ENCODE data around the gene EML6. TPM values are rescaled to one million over a fixed set of nuclear protein-coding genes. Genes with fewer than 3 reads are reported as not detected.

EML6 gene
- polyA plus RNA-seq, 4 donors, result 0.54 to 6.3 (median 1.1) TPM

GRCh38 chr2:54710216-54710615, 13.2 kb upstream of the EML6 start:
- no peak overlapping the region for H3K27ac ChIP-seq (ENCODE audit: low read depth in 1 of 3, low read length in 2 of 3)
- DNase-seq, result no peak
- 88 to 92% (median 90%) methylated on average over 10 of the region's 10 CpGs for WGBS, 3 donors
- no peaks in the 10 kb centered on the region for H3K4me1 ChIP-seq (ENCODE audit: control insufficient read depth in 3 of 3, insufficient read depth in 2 of 3, low read depth in 1 of 3, low read length in 2 of 3)
- H3K9me3 ChIP-seq (ENCODE audit: control insufficient read depth in 2 of 2, insufficient read depth in 1 of 2, low read depth in 1 of 2, low read length in 1 of 2), result no peaks in the 10 kb centered on the region
- H3K27me3 ChIP-seq (ENCODE audit: control insufficient read depth in 3 of 3, insufficient read depth in 3 of 3, low read length in 3 of 3), result no peaks in the 10 kb centered on the region
- no peak for FAIRE-seq
- no peak overlapping the region for H3K4me3 ChIP-seq (ENCODE audit: low read depth in 1 of 3, low read length in 3 of 3)
- H3K36me3 ChIP-seq (ENCODE audit: control insufficient read depth in 3 of 3, insufficient read depth in 2 of 3, low read depth in 1 of 3, low read length in 3 of 3), result no peaks in the 10 kb centered on the region

DNA sequence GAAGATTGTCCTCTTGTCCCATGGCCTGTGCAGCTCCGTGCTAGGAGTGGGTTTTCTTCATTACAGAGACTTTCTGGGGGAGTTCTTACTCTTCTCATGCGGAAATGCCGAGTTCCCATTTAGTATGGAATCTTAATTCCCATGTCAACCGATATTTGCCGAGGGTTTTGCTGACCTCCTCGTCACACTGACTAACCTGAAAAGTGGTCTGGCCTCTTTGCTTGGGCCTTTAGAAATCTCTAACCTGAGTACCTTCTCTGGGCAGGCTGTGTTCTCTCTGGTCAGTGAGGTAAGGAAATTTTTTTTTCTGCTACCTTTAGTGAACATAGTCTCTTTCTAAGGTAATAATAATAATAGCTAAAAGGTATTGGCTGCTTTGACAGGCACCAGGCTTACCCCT, 10.9 kb upstream of the EML6 start:
- Histone ChIP-seq H3K9me3 (ENCODE audit: control insufficient read depth in 2 of 2, insufficient read depth in 1 of 2, low read depth in 1 of 2, low read length in 1 of 2) (no peaks in the 10 kb centered on the region), H3K27me3 (ENCODE audit: control insufficient read depth in 3 of 3, insufficient read depth in 3 of 3, low read length in 3 of 3) (no peaks in the 10 kb centered on the region), H3K4me3 (ENCODE audit: low read depth in 1 of 3, low read length in 3 of 3) (no peak overlapping the region), H3K4me1 (ENCODE audit: control insufficient read depth in 3 of 3, insufficient read depth in 2 of 3, low read depth in 1 of 3, low read length in 2 of 3) (no peaks in the 10 kb centered on the region), H3K27ac (ENCODE audit: low read depth in 1 of 3, low read length in 2 of 3) (no peak overlapping the region), H3K36me3 (ENCODE audit: control insufficient read depth in 3 of 3, insufficient read depth in 2 of 3, low read depth in 1 of 3, low read length in 3 of 3) (no peaks in the 10 kb centered on the region)
- no peak for DNase-seq
- 94 to 98% (median 95%) methylated on average over 6 of the region's 6 CpGs for WGBS, 3 donors
- FAIRE-seq, result no peak

DNA sequence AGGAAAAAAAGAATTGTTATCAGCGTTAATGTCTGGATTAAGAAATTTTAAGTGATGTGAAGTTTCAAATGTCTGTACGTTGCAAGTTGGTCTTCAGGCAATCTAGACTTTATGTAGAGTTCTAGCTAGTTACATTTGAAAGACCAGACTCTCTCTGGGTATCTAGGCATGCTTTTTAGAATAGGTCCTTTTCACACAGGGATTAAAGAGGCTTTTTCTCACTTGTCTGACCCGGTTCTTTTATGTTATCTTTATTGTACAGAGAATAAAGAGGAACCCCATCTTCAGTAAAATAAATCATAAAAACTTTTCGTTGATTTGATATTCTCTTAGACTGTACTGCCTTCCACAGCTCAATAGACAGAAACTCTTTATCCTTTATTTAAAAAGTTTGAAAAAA, 8.5 kb upstream of the EML6 start:
- no peaks in the 10 kb centered on the region for H3K4me1 ChIP-seq (ENCODE audit: control insufficient read depth in 3 of 3, insufficient read depth in 2 of 3, low read depth in 1 of 3, low read length in 2 of 3)
- H3K36me3 ChIP-seq (ENCODE audit: control insufficient read depth in 3 of 3, insufficient read depth in 2 of 3, low read depth in 1 of 3, low read length in 3 of 3), result no peaks in the 10 kb centered on the region
- H3K4me3 ChIP-seq (ENCODE audit: low read depth in 1 of 3, low read length in 3 of 3), result no peak overlapping the region
- 51 to 72% (median 59%) methylated on average over 4 of the region's 4 CpGs for WGBS, 3 donors
- no peak for FAIRE-seq
- H3K9me3 ChIP-seq (ENCODE audit: control insufficient read depth in 2 of 2, insufficient read depth in 1 of 2, low read depth in 1 of 2, low read length in 1 of 2), result no peaks in the 10 kb centered on the region
- no peak overlapping the region for H3K27ac ChIP-seq (ENCODE audit: low read depth in 1 of 3, low read length in 2 of 3)
- DNase-seq, result no peak
- no peaks in the 10 kb centered on the region for H3K27me3 ChIP-seq (ENCODE audit: control insufficient read depth in 3 of 3, insufficient read depth in 3 of 3, low read length in 3 of 3)

DNA sequence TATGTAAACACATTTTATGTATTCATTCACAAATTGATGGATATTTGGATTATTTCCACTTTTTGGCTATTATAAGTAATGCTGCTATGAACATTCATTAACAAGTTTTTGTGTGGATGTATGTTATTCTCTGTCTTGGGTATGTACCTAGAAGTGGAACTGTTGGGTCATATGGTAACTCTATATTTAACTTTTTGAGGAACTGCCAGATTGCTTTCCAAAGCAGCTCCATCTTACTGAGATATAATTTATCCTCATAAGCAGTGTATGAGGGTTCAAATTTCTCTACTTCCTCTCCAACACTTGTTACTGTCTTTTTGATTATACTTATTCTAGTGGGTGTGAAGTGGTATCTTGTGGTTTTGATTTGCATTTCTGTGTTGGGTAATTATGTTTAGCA, 7.1 kb upstream of the EML6 start:
- no peaks in the 10 kb centered on the region for H3K27me3 ChIP-seq (ENCODE audit: control insufficient read depth in 3 of 3, insufficient read depth in 3 of 3, low read length in 3 of 3)

DNA sequence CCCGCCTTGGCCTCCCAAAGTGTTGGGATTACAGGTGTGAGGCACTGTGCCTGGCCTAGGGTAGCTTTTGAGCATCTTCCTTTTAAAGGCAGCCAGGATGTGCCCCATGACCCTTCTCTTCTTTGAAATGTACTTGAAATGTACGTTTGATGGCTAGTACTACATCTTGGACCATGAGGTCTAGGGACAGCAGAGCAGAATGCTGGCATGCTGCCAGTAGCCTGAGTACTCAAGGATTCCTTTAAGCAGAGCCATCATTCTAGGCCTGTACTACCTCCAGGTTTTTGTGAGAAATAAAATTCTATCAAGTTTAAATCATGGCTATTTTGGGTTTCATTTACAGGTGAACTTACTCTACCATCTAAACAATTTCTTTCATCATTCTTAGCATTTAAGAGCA, 2.9 kb upstream of the EML6 start:
- Histone ChIP-seq H3K27me3 (ENCODE audit: control insufficient read depth in 3 of 3, insufficient read depth in 3 of 3, low read length in 3 of 3) (peaks cover 0 to 15% (median 3%) of the 10 kb centered on the region in 3 donors), H3K9me3 (ENCODE audit: control insufficient read depth in 2 of 2, insufficient read depth in 1 of 2, low read depth in 1 of 2, low read length in 1 of 2) (no peaks in the 10 kb centered on the region), H3K4me1 (ENCODE audit: control insufficient read depth in 3 of 3, insufficient read depth in 2 of 3, low read depth in 1 of 3, low read length in 2 of 3) (peaks cover 0 to 14% (median 0%) of the 10 kb centered on the region in 3 donors), H3K4me3 (ENCODE audit: low read depth in 1 of 3, low read length in 3 of 3) (no peak overlapping the region), H3K27ac (ENCODE audit: low read depth in 1 of 3, low read length in 2 of 3) (no peak overlapping the region), H3K36me3 (ENCODE audit: control insufficient read depth in 3 of 3, insufficient read depth in 2 of 3, low read depth in 1 of 3, low read length in 3 of 3) (no peaks in the 10 kb centered on the region)
- no peak for FAIRE-seq
- no peak for DNase-seq
- 61 to 79% (median 62%) methylated on average over 2 of the region's 2 CpGs for WGBS, 3 donors

More for the DNA sequence above, 7.1 kb upstream of the EML6 start:
- no peak overlapping the region for H3K27ac ChIP-seq (ENCODE audit: low read depth in 1 of 3, low read length in 2 of 3)
- DNase-seq (no peak), FAIRE-seq (no peak)
- H3K4me1 ChIP-seq (ENCODE audit: control insufficient read depth in 3 of 3, insufficient read depth in 2 of 3, low read depth in 1 of 3, low read length in 2 of 3), result no peaks in the 10 kb centered on the region
- no peak overlapping the region for H3K4me3 ChIP-seq (ENCODE audit: low read depth in 1 of 3, low read length in 3 of 3)
- H3K9me3 ChIP-seq (ENCODE audit: control insufficient read depth in 2 of 2, insufficient read depth in 1 of 2, low read depth in 1 of 2, low read length in 1 of 2), result no peaks in the 10 kb centered on the region
- no peaks in the 10 kb centered on the region for H3K36me3 ChIP-seq (ENCODE audit: control insufficient read depth in 3 of 3, insufficient read depth in 2 of 3, low read depth in 1 of 3, low read length in 3 of 3)

- peaks cover 0 to 14% (median 0%) of the 10 kb centered on the region in 3 donors for H3K4me1 ChIP-seq (ENCODE audit: control insufficient read depth in 3 of 3, insufficient read depth in 2 of 3, low read depth in 1 of 3, low read length in 2 of 3)
- peak overlapping the region; percentile 59 to 75 (median 69) for H3K4me3 ChIP-seq (ENCODE audit: low read depth in 1 of 3, low read length in 3 of 3)
- DNase-seq (no peak), FAIRE-seq (no peak)
- H3K27ac ChIP-seq (ENCODE audit: low read depth in 1 of 3, low read length in 2 of 3), result peak overlapping the region; percentile 15 to 88 (median 73)
- 8 to 15% (median 11%) methylated on average over 10 of the region's 10 CpGs for whole genome bisulfite sequencing, 3 donors
- H3K27me3 ChIP-seq (ENCODE audit: control insufficient read depth in 3 of 3, insufficient read depth in 3 of 3, low read length in 3 of 3), result peaks cover 0 to 25% (median 3%) of the 10 kb centered on the region in 3 donors
- no peaks in the 10 kb centered on the region for H3K9me3 ChIP-seq (ENCODE audit: control insufficient read depth in 2 of 2, insufficient read depth in 1 of 2, low read depth in 1 of 2, low read length in 1 of 2)
- no peaks in the 10 kb centered on the region for H3K36me3 ChIP-seq (ENCODE audit: control insufficient read depth in 3 of 3, insufficient read depth in 2 of 3, low read depth in 1 of 3, low read length in 3 of 3)
Measured at GRCh38 chr2:54722641-54723040, 821 bp upstream of the EML6 start.

DNA sequence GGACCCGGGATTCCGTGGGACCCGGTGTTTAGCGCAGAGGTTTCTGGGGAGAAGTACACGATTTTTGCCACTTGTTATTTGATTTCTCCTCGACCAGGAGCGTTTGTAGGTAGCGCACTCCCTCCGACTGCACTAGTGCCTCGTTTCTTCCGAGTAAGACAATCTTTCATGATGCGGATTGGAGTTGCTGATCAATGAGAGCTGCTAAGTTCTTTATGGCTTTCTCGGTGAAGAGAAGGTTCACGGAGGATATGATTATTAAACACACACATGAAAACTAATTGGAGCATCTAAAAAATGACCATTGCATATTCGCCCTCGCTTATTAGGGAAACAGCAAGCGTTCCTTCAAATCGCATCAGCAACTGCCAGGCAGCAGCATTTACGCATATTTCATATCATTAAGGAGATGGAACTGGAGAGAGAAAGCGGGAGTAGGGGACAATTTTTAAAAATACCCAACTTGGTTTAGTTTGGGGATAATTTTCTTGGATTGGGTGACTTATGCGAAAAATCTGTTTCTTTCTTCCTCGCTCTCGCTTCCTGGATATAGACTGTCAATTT, 616 bp downstream of the EML6 start:
- Histone ChIP-seq H3K9me3 (ENCODE audit: control insufficient read depth in 2 of 2, insufficient read depth in 1 of 2, low read depth in 1 of 2, low read length in 1 of 2) (no peaks in the 10 kb centered on the region), H3K4me3 (ENCODE audit: low read depth in 1 of 3, low read length in 3 of 3) (peak overlapping the region; percentile 59 to 75 (median 69)), H3K4me1 (ENCODE audit: control insufficient read depth in 3 of 3, insufficient read depth in 2 of 3, low read depth in 1 of 3, low read length in 2 of 3) (peaks cover 0 to 14% (median 0%) of the 10 kb centered on the region in 3 donors), H3K27me3 (ENCODE audit: control insufficient read depth in 3 of 3, insufficient read depth in 3 of 3, low read length in 3 of 3) (peaks cover 0 to 25% (median 3%) of the 10 kb centered on the region in 3 donors), H3K36me3 (ENCODE audit: control insufficient read depth in 3 of 3, insufficient read depth in 2 of 3, low read depth in 1 of 3, low read length in 3 of 3) (no peaks in the 10 kb centered on the region), H3K27ac (ENCODE audit: low read depth in 1 of 3, low read length in 2 of 3) (no peak overlapping the region)
- WGBS, 3 donors, result 0 to 1% (median 0%) methylated on average over 23 of the region's 23 CpGs
- FAIRE-seq, result no peak
- DNase-seq, result peak in 1 of 2 donors; percentile 21

DNA sequence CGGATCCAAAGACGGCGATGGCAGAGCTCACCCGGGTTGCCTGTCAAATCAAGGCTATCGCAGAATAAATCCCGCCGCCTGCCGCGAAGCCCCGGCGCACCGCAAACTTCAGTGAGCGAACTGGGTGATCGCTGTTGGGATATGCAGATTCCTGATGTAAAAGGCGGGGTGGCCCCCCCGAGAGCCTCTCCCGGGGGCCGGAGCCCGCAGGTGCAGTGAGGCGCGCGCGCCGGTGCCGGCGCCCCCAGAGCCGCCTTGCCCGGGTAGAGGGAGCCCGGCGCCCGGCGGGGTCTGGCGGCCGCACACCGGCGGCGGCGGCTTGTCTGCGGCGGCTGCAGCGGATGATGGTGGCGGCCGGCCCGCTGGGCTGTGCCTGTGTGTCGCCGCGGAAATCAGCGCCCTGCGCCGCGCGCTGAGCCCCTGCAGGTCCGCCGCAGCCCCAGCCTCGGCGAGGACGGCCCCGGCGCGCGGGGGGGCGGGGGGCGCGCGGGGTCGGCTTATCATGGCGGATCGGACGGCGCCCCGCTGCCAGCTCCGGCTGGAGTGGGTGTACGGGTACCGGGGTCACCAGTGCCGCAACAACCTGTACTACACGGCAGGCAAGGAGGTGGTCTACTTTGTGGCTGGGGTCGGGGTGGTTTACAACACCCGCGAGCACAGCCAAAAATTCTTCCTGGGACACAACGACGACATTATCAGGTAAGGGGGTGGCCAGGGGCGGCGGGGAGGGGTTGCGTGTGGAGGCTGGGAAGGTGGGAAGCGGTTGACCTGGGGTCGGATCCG, 1.3 kb downstream of the EML6 start:
- H3K27ac ChIP-seq (ENCODE audit: low read depth in 1 of 3, low read length in 2 of 3), result no peak overlapping the region
- H3K4me1 ChIP-seq (ENCODE audit: control insufficient read depth in 3 of 3, insufficient read depth in 2 of 3, low read depth in 1 of 3, low read length in 2 of 3), result peaks cover 0 to 14% (median 0%) of the 10 kb centered on the region in 3 donors
- H3K36me3 ChIP-seq (ENCODE audit: control insufficient read depth in 3 of 3, insufficient read depth in 2 of 3, low read depth in 1 of 3, low read length in 3 of 3), result no peaks in the 10 kb centered on the region
- peaks cover 0 to 25% (median 3%) of the 10 kb centered on the region in 3 donors for H3K27me3 ChIP-seq (ENCODE audit: control insufficient read depth in 3 of 3, insufficient read depth in 3 of 3, low read length in 3 of 3)
- H3K9me3 ChIP-seq (ENCODE audit: control insufficient read depth in 2 of 2, insufficient read depth in 1 of 2, low read depth in 1 of 2, low read length in 1 of 2), result no peaks in the 10 kb centered on the region
- 2% methylated on average over 58 to 87 of the region's 87 CpGs for WGBS, 3 donors
- FAIRE-seq (no peak), DNase-seq (peak; percentile 13 to 55)
- H3K4me3 ChIP-seq (ENCODE audit: low read depth in 1 of 3, low read length in 3 of 3), result peak overlapping the region; percentile 47 to 75 (median 69)

Data from small intestine (tissue), 7 donors.